NCI-H146 treated with DMSO at 0.1 percent for 48 hours (cell line): ENCODE data around the gene MOV10.
"Not testable (repeated sequence)": the region's sequence is repeated elsewhere in the genome, so short reads cannot be mapped to it uniquely, and the experiment has no call there.

Source experiments
- DNase-seq: peaks from one replicate; lab custom pipeline; 2025; ENCODE audit not compliant: unreplicated experiment; lab: John Stamatoyannopoulos, UW

MOV10 gene, protein sequence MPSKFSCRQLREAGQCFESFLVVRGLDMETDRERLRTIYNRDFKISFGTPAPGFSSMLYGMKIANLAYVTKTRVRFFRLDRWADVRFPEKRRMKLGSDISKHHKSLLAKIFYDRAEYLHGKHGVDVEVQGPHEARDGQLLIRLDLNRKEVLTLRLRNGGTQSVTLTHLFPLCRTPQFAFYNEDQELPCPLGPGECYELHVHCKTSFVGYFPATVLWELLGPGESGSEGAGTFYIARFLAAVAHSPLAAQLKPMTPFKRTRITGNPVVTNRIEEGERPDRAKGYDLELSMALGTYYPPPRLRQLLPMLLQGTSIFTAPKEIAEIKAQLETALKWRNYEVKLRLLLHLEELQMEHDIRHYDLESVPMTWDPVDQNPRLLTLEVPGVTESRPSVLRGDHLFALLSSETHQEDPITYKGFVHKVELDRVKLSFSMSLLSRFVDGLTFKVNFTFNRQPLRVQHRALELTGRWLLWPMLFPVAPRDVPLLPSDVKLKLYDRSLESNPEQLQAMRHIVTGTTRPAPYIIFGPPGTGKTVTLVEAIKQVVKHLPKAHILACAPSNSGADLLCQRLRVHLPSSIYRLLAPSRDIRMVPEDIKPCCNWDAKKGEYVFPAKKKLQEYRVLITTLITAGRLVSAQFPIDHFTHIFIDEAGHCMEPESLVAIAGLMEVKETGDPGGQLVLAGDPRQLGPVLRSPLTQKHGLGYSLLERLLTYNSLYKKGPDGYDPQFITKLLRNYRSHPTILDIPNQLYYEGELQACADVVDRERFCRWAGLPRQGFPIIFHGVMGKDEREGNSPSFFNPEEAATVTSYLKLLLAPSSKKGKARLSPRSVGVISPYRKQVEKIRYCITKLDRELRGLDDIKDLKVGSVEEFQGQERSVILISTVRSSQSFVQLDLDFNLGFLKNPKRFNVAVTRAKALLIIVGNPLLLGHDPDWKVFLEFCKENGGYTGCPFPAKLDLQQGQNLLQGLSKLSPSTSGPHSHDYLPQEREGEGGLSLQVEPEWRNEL

DNA sequence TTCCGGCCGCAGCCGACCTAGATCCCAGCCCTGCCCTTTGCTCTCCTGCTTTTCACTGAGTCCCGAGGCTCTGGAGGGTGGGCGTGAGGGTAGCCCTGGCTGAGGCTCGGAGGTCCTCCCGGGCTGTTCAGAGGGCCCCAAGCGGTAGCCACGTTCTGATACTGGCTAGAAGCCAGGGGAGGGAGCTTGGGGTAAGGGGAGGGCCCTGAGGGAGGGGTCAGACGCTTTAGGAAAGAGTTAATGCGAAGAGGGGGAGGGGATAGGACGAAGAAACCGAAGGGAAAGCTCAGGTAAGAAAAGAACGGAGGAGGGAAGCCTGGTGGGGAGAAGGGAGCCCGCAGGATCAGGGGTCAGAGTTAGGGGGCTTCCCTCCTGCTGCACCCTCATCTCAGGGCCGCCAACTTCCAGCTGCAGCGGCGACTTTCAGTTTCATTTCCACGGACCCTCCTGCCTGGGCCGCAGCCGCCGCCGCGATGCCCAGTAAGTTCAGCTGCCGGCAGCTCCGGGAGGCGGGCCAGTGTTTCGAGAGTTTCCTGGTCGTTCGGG is at the start of gene MOV10:
Gene MOV10 (plus strand): TSS at position 220 of the 546 bp plus-strand sequence. CDS start 254 bp downstream, at position 474.
- peak; percentile 70 for DNase-seq

DNA sequence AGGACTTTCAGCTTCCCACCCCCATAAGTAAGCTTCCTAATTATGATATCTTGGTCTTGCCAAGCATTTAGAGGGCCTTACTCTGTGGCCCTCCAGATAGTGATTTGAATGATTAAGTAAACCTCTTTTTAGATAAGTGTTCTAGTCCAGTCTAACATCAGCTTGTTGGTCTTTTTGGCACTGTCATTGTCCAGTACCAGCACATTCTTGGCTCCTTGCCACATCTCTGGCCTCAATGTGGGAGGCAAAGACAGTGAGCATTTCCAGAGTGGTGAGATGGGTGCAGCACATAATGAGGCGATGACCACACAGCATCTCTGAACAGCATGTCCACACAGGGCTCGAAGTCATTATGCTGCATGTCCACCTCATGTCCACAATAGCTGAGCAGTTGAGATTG is 48.8 kb upstream of the MOV10 start:
- no peak for DNase-seq

DNA sequence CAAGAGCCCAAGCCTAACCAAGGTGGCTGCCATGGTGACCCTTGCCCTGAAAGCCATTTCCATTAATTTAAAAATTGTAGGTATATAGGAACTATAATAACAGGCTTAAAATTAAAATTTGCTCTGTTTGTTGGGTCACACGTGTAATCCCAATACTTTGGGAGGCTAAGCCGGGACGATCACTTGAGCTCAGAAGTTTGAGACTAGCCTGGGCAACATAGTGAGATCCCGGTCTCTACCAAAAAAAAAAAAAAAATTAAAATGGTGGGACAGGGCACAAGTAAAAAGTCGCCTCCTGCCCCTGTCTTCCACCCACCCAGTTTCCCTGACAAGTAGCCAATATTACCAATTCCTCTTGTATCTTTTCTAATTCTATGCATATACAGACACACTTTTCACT is 48.3 kb upstream of the MOV10 start:
- no peak for DNase-seq

DNA sequence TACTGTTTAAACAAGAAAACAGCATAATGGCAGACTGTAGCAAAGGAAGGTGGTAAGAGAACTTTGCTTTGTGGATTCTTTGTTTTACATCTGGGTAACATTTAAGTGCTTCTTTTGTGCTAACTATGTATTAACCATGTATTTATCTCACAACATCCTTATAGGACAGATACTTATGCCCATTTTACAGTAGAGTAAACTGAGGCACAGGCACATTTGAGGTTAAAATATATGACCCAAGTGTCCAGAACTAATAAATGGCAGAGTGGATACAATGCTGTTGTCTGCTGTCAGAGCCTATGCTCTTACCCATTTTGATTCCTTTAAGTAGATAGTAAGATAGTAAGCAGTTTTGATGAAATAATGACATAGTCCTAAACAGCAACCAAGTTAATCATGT is 47.6 kb upstream of the MOV10 start:
- no peak for DNase-seq

DNA sequence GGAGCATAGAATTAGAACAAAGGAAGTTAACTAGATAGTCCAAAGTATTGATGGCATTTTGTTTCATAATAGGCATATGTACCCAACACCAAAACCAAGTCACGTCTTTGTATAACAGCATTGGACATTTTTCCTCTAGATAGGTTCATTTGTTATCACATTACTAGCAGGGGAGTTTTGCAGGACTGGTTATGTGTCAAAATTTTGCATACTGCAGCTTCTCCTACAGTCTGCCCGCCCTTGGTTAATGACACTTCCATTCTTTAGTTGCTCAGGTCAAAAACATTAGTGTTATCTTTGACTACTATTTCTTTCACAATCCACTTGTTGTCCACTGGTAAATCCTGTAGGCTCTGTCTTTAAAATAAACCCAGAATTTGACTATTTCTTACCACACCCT is 45.9 kb upstream of the MOV10 start:
- DNase-seq = no peak

DNA sequence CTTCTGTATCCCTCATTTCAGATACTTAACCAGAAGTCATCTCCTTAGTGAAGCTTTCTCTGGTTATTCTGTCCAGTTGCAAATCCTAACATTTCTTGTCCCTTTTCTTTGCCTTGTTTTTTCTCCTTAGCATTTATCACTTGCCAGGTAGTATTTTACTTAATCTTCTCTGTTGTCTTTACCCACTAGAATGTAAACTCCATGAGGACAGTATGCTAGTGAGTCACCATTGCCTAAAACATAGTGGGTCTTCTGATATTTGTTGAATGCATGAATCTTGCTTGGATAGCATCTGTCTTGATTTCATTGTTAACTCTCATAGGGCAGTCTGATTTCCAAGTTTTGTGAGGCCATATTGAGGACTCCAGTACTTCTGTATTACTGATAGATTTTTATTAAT is 45.2 kb upstream of the MOV10 start:
- no peak for DNase-seq

DNA sequence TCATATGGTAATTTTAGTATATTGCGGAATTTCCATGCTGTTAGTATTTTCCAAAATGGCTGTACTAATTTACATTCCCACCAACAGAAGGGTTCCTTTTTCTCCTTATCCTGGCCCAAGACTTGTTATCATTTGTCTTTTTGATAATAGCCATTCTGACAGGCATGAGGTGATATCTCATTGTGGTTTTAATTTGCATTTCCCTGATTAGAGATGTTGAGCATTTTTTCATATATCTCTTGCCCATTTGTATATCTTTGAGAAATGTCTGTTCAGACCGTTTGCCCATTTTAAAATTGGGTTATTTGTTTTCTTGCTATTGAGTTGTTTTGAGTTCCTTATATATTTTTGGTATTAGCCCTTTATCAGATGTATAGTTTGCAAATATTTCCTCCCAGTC is 40.8 kb upstream of the MOV10 start:
- DNase-seq = no peak

DNA sequence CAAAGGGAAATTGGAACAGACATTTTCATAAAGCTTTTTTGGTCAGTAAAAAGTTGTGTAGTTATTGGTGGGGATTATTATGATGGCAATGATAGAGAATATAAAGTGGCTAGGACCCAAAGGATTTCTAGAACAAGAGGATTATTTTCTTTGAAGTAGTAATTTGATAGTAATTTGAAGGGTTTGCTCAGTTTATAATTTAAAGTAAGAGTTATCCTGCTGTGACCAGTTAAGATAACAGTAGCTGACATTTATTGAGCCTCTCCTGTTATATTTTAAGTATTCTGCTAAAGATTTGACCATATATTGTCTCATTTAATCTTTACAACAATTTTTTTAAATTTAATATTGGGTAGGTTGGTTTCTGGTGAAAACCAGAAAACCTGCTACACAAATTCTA is 40.1 kb upstream of the MOV10 start:
- no peak for DNase-seq

DNA sequence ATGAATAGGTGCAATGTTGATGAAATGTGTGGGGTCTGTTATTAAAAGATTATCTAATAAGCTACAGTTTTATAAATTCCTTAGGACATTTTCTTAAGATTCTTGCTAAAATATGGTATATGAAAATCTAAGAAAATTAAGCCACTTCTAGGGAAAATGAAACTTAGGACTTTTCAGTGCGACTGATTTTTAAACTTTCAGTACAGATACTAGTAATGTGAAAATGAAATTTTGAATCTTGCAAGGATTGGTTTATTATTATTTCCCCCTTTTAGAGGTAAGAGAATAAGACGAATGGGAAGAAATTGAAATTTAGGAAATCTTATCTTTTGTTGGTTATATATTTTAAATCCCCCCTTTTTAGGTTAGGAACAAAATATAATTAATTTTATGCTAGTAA is 38.4 kb upstream of the MOV10 start:
- no peak for DNase-seq

DNA sequence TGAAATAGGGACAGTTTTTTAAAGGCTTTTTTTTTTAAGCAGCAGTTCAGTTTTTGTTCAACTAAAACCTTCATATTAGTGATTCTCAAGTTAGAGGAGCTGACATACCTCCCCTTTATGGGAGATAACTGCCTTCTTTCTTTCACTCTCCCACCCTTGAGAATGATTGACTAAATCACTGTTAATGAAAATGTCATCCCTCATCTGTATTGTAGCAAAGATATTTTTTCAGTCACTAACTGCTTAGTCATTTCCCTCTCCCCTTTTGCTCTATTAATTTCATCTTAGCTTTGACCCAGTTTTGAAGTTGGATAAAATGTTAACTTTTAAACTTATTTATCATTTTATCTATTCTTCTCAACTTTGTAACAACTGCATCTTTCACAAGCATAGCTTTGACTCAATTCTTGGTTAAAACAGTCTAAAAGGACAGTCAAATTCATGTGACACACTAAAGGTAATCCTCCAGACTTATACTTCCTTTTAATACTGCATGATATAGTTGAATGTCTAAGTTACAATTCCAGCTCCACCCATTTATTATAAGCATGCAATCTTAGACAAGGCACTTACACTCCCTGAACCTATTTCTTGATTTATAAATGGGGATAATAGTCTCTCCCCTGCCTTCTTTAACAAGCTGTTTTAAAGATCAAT is 37.7 kb upstream of the MOV10 start:
- no peak for DNase-seq

DNA sequence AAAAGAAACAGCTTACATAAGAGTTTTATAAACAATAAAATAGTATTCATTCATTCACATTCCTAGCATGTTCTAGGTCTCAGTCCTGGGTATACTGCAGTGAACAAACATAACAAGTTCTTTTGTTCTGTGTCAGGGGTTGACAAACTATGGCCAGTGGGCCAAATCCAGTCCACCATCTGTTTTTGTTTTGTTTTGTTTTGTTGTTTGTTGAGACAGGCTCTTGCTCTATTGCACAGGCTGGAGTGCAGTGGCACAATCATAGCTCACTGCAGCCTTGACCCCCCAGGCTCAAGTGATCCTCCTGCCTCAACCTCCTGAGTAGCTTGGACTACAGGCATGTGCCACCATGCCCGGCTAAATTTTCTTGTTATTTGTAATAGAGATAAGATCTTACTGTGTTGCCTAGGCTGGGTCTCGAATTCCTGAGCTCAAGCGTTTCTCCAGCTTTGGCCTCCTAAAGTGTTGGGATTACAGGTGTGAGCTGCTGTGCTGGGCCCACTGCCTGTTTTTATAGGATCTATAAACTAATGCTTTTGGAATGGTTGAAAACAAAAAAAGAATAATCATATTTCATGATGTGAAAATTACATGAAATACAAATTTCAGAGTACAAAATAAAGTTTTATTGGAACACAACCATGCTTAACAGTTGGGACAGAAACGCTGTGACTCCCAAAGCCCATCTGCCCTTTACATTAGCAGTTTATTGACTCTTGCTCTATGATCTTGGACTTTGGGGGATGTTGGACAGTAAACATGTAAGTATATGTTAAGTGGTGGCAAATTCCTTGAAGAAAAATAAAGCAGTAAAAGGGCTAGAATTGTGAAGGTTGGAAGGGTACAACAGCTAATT is 37.0 kb upstream of the MOV10 start:
- DNase-seq = no peak

DNA sequence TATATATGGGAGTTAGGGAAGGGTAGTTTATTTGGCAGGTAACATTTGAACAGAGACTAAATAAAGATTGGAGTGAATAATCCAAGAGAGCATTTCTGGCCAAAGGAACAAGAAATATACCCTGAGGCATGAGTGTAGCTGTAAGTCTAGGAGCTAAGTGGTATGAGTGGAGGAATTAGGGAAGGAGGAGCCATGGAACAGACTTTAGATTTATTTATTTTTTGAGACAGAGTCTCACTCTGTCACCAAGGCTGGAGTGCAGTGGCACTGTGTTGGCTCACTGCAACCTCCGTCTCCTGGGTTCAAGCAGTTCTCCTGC is 36.4 kb upstream of the MOV10 start:
- no peak for DNase-seq

DNA sequence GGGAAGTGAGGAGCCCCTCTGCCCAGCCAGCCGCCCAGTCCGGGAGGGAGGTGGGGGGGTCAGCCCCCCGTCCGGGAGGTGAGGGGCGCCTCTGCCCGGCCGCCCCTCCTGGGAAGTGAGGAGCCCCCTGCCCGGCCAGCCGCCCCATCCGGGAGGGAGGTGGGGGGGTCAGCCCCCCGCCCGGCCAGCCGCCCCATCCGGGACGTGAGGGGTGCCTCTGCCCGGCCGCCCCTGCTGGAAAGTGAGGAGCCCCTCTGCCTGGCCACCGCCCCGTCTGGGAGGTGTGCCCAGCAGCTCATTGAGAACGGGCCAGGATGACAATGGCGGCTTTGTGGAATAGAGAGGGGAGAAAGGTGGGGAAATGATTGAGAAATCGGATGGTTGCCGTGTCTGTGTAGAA is 34.0 kb upstream of the MOV10 start:
- not testable (repeated sequence) for DNase-seq

DNA sequence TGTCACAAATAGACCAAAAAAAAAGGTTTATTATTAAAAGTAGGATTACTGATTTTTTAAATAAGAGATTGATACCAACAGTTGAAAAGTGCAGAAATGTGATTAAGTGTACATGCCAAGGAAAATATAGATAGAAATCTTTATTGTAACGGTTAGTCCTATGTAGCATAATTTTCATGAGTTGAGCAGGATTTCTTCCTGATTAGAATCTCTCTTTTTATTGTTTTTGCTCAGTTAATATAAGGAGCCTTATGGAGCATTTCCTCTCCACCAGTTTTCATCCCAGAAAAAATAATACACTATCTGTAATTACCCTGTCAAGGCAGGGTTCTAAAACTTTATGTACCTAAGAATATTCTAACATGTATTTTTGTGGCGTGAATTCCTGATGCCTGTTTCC is 31.4 kb upstream of the MOV10 start:
- no peak for DNase-seq

DNA sequence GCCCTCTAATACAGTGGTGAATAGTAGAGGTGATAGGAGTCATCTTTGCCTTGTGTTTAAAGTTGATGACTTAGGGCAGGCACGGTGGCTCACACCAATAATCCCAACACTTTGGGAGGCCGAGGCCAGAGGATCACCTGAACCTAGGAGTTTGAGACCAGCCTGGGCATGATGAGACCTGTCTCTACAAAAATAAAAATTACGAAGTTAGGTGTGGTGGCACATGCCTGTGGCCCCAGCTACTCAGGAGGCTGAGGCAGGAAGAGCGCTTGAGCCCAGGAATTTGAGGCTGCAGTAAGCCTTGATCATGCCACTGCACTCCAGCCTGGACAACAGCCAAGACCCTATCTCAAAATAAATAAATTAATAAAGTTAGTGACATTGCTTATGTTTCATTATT is 28.2 kb upstream of the MOV10 start:
- no peak for DNase-seq

DNA sequence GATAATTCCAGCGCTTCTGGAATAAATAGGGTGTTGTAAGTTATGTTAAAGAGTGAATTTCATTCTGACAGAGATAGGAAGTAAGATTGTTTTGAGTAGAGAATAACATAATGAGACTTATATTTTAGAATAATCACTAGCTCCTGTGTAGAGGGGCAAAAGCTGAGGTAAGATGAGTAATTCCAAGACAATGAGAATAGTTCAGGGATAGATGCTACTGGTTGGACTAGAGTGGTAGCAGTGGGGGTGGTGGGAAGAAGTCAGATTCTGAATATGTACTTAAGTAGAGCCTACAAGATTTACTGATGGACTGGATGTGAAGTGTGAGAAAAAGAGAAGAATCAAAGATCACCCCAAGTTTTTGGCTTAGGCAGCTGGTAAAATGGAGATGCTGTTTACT is 23.3 kb upstream of the MOV10 start:
- no peak for DNase-seq

DNA sequence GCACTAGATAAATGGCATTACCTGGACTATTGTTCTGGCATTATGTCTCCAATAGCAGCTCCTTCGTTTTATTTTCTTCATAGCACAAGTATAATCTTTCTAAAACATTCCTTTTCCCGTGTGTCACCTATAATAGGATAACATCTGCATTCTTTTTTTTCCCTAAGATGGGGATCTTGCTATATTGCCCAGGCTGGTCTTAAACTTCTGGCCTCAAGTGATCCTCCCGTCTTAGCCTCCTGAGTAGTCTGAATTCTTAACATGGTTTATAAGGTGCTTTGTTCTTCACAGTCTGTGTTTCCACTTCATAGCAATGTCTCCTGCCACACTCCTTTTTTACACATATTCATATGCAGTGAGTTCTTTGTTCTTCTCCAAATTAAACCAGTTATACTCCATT is 8.6 kb upstream of the MOV10 start:
- DNase-seq = no peak

DNA sequence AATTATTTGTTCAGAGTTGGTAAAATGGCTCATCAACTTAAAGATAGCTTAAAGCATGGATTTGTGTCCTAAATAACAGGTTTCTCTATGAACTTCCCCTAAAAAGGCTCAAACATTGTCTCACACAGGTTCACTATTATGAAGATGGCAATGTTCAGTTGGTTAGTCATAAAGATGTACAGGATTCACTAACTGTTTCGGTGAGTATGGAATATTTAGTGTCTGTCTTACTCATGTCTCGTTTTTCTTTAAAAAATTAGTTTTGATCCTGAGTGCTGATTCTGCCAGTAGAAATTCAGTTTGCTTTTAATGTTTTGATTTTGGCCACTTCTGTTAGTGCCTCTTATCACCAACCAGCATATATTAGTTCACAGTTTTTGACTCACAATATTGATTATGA is 7.5 kb upstream of the MOV10 start:
- DNase-seq = no peak

DNA sequence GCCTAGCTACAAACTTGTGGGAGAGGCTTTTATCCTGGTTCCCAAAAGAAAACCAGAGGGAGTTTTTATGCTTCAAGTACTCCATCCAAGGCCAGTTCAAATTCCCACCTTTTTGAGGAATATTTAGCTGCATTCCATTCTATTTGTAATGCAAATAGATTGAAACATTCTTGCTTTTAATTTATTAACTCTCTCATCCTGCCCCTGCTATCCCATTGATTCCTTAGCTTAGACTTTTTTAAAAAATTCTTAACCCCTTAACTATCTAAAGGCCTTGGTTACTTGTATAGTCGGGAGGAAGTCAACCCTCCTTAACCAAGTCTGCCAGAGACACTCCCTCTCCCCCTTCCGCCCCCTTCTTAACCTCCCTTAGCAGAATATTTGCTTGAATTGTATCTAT is 2.5 kb upstream of the MOV10 start:
- no peak for DNase-seq

DNA sequence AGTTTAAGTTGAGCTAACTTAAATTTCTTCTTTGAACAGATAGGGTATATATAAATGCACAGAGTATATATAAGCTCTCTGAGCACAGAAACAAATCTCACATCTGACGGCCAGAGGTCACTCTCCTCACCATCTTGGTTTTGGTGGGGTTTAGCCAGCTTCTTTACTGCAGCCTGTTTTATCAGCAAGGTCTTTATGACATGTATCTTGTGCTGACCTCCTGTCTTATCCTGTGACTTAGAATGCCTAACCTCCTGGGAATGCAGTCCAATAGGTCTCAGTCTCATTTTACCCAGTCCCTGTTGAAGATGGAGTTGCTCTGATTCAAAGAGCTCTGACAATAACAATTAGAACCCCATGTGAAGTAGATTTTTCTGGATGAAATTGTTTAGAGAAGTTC is 1.6 kb upstream of the MOV10 start:
- DNase-seq = no peak
